Epithelial cell of prostate (primary cell): ENCODE data around the gene ZNF587.
"Not testable (repeated sequence)": the region's sequence is repeated elsewhere in the genome, so short reads cannot be mapped to it uniquely, and the experiment has no call there.

Source experiments
- DNase-seq: peaks from one replicate; pipeline ENCODE4 v3.0.0-alpha.2; 2011; ENCODE audit warnings: low read depth, low spot score
- H3K27ac ChIP-seq: fragments of 450-650 bp; 2 replicates; pipeline ENCODE4 v1.5.1; 2017; ENCODE audit warnings: mild to moderate bottlenecking

The ZNF587 gene

DNA sequence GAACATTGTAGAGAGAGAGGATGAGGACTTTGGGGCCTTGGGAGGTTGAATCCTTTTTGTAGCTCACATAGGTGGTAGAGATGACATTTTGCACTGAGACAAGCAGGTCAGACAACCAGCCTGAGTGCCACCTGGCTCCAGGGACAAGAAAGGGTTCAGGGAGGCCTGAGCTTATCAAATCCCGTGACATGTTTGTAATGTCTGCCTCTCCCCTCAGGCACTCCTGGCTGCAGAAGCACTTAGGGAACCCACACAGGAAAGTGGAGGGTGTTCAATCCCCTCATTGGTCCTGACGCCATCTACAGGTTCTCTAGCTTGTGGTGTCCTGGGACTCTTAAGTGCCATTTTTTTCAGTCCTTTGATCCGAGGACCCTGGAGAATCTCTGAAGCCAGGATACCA lies 28.6 kb upstream of the ZNF587 start:
- H3K27ac ChIP-seq, DNase-seq: not testable (repeated sequence)

DNA sequence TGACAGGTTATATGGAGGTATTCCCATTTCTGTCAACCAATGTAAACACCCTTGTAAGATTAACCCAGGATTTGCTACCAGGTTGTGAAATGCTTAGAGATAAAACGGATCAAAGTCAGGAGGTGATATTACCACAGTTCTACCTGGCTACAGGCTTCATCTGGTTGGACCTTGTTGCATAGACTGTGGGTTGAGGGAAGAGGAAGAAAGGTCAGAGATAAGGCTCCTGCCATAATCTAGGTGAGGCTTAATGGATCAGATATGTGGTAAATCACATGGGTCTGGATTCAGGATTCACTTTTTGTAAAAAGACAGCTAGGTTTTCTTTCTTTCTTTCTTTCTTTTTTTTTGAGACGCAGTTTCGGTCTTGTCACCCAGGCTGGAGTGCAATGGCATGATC lies 28.2 kb upstream of the ZNF587 start:
- DNase-seq, H3K27ac ChIP-seq: not testable (repeated sequence)

DNA sequence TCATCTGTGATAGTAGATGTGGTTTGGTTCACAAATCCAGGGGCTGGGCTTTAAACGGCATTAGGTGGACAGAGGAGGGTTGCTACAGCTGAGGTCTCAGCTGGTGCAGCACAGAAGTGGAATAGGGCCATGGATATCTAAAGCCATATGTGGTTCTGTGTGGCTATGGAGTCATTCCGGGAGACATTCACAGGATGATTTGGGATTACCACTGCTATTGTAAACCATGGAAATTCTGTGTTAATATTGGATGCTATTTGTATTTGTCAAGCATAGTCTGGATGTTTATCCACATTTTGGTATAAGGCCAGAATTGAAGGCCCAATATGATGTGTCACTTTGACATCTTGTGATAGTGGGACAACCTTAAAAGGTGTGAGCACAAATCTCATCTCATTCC lies 26.5 kb upstream of the ZNF587 start:
- not testable (repeated sequence) for H3K27ac ChIP-seq, DNase-seq

DNA sequence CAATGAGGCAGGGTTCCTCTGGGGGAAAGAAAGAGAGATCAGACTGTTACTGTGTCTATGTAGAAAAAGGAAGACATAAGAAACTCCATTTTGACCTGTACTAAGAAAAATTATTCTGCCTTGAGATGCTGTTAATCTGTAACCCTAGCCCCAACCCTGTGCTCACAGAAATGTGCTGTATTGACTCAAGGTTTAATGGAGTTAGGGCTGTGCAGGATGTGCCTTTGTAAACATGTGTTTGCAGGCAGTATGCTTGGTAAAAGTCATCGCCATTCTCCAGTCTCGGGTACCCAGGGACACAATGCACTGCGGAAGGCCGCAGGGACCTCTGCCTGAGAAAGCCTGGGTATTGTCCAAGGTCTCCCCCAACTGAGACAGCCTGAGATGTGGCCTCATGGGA lies 26.1 kb upstream of the ZNF587 start:
- not testable (repeated sequence) for DNase-seq, H3K27ac ChIP-seq

GRCh38 chr19:57825511-57825910 lies 24.1 kb upstream of the ZNF587 start:
- no peak for DNase-seq

GRCh38 chr19:57829316-57829715 lies 20.3 kb upstream of the ZNF587 start:
- peak overlapping the region; percentile 46 for H3K27ac ChIP-seq
- DNase-seq, result no peak

More at GRCh38 chr19:57825511-57825910, 24.1 kb upstream of the ZNF587 start:
- H3K27ac ChIP-seq, result no peak overlapping the region

- DNase-seq, result no peak
- H3K27ac ChIP-seq, result peak within 1 kb of the TSS; percentile 46
Measured at GRCh38 chr19:57830071-57830602, 19.5 kb upstream of the ZNF587 start, which contains the start of gene ZNF587B. TSS of gene ZNF587B (plus strand) at chr19:57830299. CDS start at chr19:57830529, 230 bp downstream.

DNA sequence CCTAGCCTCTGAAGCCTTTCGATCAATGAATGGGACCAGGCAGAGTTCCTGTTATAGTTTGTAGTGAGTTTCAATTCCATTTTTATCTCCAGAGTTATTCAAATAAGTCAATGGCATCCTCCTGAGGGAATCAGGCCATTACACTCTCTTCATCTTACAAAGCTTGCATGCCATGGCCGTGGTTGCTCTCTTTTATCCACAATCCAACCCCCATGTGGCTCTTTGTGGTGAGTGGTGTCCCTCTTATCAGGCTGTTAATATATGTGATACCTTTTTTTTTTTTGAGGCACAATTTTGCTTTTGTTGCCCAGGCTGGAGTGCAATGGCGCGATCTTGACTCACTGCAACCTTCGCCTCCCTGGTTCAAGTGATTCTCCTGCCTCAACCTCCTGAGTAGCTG lies 12.7 kb upstream of the ZNF587 start:
- not testable (repeated sequence) for DNase-seq, H3K27ac ChIP-seq

- not testable (repeated sequence) for DNase-seq, H3K27ac ChIP-seq
Measured at GRCh38 chr19:57838622-57839191, 11.0 kb upstream of the ZNF587 start.

DNA sequence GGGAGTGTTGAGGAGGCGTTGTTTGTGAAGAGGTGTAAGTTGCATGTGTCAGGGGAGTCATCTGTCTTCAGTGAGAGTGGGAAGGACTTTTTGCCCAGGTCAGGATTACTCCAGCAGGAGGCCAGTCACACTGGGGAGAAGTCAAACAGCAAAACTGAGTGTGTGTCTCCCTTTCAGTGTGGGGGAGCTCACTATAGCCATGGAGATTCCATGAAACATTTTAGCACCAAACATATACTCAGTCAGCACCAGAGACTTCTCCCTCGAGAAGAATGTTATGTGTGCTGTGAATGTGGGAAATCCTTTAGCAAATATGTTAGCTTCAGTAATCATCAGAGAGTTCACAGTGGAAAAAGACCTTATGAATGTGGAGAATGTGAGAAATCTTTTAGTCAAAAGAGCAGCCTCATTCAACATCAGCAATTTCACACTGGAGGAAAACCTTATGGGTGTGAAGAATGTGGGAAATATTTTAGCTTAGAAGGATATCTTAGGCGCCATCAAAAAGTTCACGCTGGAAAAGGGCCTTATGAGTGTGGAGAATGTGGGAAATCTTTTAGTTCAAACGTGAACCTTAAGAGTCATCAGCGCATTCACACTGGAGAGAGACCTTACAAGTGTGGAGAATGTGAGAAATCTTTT lies 8.4 kb upstream of the ZNF587 start:
- no peak for DNase-seq
- H3K27ac ChIP-seq, result no peak overlapping the region

DNA sequence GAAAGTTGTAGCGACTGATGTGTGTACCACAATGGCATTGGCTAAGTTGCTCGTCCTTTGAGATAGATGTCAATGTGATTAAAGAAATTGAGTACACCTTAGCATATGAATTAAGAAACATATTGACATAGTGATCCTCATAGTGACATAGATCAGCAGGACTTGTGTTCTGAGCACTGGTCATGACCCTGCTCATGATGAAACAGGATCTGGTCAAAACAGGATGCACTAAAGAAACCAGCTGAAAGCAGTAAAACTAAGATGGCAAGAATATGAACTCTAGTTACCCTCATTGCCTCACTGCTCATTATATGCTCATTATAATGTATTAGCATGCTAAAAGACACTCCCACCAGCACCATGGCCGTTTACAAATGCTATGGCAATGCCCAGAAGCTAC lies 2.5 kb upstream of the ZNF587 start:
- not testable (repeated sequence) for H3K27ac ChIP-seq, DNase-seq

DNA sequence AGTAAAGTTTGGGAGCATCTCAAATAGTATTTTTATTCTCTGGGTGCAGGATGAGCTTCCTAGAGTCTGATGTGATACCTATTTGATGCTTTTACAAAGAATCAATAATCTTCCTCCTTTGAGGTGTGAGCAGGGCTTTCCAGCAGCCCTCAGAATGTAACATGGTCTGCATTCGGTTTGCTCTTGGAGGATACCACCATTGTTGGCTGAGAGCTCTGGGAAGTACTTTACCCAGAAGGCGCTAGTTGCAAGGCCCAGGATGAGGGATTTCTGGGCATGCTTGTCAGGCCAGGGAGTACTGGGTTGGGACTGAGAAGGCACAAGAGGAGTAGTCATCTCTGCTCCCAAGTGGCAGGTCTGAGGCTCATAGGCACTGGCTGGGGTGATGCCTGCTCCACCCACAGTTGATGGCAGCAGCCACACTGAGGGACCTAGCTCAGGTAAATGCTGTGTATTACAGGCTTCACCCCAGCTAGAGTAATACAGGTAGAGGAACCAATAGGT lies 445 bp upstream of the ZNF587 start:
- not testable (repeated sequence) for DNase-seq
- peak overlapping the region; percentile 82 for H3K27ac ChIP-seq

DNA sequence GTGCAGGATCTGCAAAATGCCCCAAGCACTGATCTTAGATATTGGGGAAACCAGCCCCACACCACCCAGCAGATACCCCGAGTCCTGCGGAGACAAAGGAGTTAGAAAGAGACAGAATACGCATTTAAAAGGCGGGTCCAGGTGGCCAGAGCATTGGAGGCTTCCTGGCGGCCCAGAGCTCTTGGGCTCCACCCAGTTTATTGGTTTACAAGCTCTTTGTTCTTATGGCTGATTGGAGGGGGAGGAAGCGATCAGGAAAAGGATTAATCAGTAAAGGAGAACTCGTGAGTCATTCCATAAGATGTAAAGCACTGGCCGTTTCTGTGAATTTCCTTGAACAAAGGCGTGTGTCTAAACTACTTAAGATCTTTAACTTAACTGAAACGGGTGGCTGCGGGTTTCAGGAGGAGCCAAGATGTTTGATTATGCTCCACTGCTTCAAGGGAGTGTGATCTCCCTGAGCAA lies 926 bp downstream of the ZNF587 start:
- peak; percentile 41 for DNase-seq
- peak overlapping the region; percentile 82 for H3K27ac ChIP-seq

DNA sequence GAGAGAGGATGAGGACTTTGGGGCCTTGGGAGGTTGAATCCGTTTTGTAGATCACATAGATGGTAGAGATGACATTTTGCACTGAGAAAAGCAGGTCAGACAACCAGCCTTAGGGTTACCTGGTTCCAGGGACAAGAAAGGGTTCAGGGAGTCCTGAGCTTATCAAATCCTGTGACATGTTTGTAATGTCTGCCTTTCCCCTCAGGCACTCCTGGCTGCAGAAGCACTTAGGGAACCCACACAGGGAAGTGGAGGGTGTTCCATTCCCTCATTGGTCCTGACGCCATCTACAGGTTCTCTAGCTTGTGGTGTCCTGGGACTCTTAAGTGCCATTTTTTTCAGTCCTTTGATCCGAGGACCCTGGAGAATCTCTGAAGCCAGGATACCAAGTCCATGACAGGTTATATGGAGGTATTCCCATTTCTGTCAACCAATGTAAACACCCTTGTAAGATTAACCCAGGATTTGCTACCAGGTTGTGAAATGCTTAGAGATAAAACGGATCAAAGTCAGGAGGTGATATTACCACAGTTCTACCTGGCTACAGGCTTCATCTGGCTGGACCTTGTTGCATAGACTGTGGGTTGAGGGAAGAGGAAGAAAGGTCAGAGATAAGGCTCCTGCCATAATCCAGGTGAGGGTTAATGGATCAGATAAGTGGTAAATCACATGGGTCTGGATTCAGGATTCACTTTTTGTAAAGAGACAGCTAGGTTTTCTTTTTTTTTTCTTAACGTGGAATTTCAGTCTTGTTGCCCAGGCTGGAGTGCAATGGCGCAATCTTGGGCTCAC lies 2.3 kb downstream of the ZNF587 start:
- not testable (repeated sequence) for DNase-seq, H3K27ac ChIP-seq

GRCh38 chr19:57854117-57854516 lies 4.5 kb downstream of the ZNF587 start:
- DNase-seq, H3K27ac ChIP-seq: not testable (repeated sequence)

DNA sequence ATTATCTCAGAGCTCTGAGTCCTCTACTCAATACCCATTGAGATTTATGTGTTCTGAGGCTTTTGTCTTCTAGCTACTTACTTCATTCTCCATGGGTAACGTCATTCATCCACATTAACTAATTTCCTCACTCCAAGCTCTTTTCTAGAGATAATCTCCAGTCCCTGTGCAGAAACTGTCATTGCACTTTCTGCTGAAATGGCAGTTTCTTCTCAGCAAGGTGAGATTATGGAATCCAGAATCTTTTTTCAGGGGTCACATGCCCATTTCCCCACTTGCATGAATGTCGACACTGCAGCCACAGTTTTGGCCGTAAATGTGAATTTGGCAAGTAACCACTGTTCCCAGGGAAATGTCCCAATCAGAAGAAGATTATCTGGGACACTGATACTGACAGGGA lies 12.7 kb downstream of the ZNF587 start:
- not testable (repeated sequence) for DNase-seq, H3K27ac ChIP-seq

DNA sequence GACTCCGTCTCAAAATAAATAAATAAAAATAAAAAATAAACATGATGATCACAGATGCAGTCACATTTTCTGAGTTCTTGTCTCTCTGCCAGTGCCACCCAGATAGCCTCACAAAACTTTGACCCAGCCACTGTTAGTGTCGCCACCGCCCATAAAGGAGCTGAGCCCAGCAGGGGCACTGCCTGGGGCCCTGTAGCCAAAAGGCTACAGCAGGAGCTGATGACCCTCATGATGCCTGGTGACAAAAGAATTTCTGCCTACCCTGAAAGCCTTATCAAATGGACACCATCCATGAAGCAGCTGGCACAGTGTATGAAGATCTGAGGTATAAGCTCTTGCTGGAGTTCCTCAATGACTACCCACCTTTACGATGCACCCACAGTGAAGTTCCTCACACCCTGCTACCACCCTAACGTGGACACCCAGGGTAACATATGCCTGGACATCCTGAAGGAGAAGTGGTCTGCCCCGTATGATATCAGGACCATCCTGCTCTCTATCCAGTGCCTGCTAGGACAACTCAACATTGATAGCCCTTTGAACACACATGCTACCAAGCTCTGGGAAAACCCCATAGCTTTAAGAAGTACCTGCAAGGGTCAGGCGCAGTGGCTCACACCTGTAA lies 18.3 kb downstream of the ZNF587 start:
- DNase-seq, result no peak

DNA sequence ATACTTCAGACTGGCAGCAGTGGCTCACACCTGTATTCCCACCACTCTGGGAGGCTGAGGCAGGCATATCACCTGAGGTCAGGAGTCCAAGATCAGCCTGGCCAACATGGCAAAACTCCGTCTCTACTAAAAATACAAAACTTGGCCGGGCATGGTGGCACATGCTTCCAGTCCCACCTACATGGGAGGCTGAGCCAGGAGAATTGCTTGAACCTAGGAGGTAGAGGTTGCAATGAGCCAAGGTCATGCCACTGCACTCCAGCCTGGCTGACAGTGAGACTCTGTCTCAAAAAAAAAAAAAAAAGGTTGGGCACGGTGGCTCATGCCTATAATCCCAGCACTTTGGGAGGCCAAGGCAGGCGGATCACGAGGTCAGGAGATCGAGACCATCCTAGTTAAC lies 20.0 kb downstream of the ZNF587 start:
- DNase-seq, H3K27ac ChIP-seq: not testable (repeated sequence)

More for the DNA sequence above, 18.3 kb downstream of the ZNF587 start:
- no peak overlapping the region for H3K27ac ChIP-seq

- no peak overlapping the region for H3K27ac ChIP-seq
- DNase-seq, result no peak
Measured at GRCh38 chr19:57870225-57870624, 20.6 kb downstream of the ZNF587 start.

DNA sequence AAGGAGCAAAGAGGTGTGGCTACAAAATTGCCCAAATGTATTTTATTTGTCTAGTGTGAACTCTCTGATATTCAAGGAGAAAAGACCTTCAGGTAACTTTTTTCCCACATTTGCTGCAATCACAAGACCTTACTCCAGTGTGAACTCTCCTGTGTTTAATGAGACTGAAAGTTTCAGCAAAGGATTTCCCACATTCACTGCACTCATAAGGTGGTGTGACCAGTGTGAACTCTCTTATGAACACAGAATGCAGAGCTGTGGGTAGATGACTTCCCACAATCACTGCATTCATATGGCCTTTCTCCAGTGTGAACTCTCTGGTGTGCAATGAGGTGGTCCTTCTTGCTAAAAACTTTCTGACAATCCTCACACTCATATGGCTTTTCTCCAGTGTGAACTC lies 22.8 kb downstream of the ZNF587 start:
- H3K27ac ChIP-seq, result no peak overlapping the region
- DNase-seq, result no peak
